22Rv1 (cell line): Measurements from ENCODE around the gene DUSP12.

Experiments used
- H3K27ac ChIP-seq: fragments of 450-650 bp; 2 replicates; pipeline ENCODE4 v1.5.1; 2017
- CTCF ChIP-seq: fragments of 450-650 bp; IDR thresholded peaks from 2 replicates; pipeline ENCODE4 v1.5.1; 2017; ENCODE audit warnings: mild to moderate bottlenecking
- ZFX ChIP-seq: fragments of 450-650 bp; IDR thresholded peaks from 2 replicates; pipeline ENCODE4 v1.6.1; 2017; ENCODE audit warnings: antibody characterized with exemption, borderline replicate concordance

Gene DUSP12

GRCh38 chr1:161782886-161783285 is 33.3 kb downstream of the DUSP12 start:
- TF ChIP-seq CTCF (no peak), ZFX (no peak)
- H3K27ac ChIP-seq, result no peak overlapping the region

DNA sequence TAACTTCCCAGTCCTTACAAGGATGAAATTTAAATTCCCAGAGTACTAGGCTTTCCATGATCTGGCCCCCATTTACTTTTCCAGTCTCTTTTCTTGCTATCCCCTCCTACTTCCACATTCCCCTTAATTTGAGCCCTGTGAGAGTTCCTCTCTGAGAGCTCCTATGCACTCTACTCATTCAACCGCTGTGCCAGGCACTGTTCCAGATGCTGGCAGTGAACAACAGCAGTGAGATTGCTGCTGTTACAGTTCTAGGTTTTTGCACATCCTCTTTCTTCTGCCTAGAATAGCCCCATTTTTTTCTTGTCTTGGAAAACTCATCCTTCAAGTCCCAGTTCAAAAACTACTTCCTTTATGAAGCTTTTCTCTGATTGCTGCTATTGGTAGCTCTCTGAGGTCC is 35.4 kb downstream of the DUSP12 start:
- TF ChIP-seq ZFX, result no peak
- TF ChIP-seq CTCF, result no peak
- H3K27ac ChIP-seq, result no peak overlapping the region

DNA sequence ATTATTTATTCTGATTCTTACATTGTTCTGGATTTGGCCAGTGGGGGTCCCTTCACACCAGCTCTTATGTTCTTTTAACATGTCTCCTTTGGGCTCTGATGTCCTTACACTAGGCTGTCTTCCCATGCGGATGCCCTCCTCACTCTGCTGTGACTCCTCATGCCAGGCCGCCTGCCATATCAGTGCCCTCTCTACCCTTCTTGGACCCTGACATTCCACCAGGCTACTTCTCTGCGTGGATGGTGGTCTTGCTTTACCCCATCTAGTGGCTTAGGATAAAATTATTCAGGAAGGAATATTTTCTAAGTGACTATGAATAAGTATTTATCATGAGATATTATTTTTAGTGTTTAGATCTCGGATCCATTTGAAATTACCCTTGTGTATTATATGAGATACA is 37.8 kb downstream of the DUSP12 start:
- H3K27ac ChIP-seq, result no peak overlapping the region
- TF ChIP-seq ZFX (no peak), CTCF (no peak)

DNA sequence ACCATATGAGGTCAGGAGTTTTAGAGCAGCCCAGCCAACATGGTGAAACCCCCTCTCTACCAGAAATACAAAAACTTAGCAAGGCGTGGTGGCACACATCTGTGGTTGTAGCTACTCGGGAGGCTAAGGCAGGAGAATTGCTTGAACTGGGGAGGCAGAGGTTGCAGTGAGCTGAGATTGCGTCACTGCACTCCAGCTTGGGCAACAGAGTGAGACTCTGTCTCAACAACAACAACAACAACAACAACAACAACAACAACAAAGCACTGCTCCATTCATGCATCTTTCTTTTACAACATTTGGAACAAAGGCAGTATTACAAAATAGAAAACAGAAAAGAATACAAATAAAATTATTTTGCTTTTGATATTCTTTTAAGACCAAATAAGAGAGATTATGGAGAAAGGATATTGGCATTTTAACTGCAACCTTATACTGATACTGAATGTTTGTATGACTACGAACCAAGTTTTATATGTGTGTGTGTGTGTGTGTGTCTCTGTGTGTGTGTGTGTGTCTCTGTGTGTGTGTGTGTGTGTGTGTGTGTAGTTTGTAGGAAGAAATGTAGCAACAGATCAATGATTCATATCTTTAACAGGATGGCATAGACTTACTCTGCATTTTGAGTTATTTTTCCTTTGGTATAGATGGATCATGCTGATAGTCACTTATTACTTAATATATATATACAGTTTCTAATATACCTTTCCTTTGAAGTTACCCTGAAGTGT is 41.2 kb downstream of the DUSP12 start:
- no peak for TF ChIP-seq CTCF
- no peak for TF ChIP-seq ZFX

DNA sequence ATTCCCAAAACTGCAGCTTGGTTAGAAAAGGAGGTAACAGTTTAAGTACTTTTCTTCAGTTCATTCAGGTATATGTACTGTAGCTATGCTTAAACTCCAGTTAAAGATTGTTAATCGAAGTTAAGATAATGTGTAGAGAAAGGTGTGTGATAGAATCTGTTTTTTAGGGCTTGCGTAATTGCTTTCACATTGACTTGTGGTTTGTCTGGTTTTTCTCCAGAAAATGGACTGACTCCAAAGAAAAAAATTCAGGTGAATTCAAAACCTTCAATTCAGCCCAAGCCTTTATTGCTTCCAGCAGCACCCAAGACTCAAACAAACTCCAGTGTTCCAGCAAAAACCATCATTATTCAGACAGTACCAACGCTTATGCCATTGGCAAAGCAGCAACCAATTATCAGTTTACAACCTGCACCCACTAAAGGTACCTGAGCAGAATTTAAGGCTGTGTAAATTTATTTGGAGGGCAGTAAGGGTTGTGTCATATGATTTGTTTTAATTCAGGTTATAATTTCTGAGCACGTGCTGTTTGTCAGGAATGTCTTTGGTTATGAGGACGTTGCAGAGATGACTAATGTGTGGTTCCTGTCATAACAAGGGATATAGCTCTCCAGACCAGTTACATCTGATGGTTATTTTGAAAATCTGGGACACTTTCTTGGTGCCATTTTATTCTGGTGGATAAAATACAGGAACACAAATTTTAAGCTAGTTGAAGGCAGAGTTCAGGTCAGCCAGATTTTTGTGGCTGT is 42.5 kb downstream of the DUSP12 start:
- TF ChIP-seq CTCF, result no peak
- TF ChIP-seq ZFX, result no peak

More for the DNA sequence above, 41.2 kb downstream of the DUSP12 start:
- no peak overlapping the region for H3K27ac ChIP-seq

GRCh38 chr1:161792740-161793139 is 43.2 kb downstream of the DUSP12 start:
- H3K27ac ChIP-seq, result no peak overlapping the region
- TF ChIP-seq ZFX, result no peak
- TF ChIP-seq CTCF, result peak; percentile 81

More for the DNA sequence above, 42.5 kb downstream of the DUSP12 start:
- H3K27ac ChIP-seq, result no peak overlapping the region

DNA sequence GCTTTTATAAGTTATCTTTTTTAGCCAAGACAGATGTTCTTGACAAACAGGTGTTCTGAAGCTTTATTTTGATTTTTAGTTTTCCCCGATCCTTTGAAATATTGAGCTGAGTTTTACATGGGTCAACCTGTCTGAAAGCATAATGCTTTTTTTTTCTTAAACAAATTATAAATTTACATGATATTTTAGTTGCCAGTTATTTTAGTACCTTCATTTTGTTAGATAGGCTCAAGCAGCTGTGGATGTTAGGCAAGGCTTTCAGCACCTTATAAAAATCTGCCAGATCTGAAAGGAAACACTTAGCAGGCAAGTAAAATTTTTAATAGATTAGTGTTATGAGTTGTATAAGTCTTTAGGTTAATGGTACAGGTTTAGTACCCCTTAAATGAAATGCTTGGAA is 50.2 kb downstream of the DUSP12 start:
- TF ChIP-seq ZFX (no peak), CTCF (no peak)
- H3K27ac ChIP-seq, result no peak overlapping the region
